Measurements from ENCODE around the gene APPL2. TPM values are rescaled to one million over a fixed set of nuclear protein-coding genes. Genes with fewer than 3 reads are reported as not detected.

The APPL2 gene
- total RNA-seq, 1 donor from 2014 or later, result 21.6 TPM

DNA sequence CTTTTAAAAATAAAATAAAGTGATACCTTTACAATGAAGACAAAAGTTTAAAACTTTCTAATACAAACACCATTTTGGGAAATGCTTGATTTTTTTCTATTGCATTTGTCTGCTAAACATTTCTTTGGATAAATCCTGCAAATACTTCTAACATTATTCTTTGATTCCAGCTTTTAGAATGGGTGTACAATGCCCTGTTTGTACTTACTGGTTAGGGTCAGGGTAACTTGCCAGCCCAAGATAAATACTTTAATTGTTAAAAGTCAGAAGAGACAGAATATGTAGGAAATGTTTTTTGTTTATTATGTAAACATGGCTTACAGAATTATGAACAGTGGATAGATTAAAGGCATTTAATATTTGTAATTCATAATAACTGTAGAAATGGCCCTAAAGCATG is 68.0 kb downstream of the APPL2 start:
- ATAC-seq (ENCODE audit: poor library complexity), result no peak
- intact Hi-C loops (cut with DNase I), result no loop called here
- DNase-seq, result no peak

DNA sequence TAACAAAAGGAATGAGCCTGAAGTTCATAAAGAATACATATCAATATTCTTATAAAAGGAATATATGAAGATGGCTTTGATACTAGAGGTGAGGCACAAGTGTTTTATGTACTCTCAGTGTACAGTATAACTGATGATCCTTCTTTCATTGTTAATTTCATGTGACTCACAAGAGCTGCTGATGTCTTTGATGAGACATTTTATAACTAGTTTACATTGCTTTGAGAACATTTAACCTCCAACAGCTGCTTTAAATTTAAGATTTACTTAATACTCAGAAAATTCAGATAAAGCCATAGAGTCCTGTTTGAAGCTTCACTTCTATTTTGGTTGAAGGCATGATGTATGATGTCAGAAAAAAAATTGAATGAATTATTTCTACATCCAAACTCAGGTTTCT is 68.6 kb downstream of the APPL2 start:
- ATAC-seq (ENCODE audit: poor library complexity), result no peak
- intact Hi-C loops (cut with DNase I), result no loop called here

DNA sequence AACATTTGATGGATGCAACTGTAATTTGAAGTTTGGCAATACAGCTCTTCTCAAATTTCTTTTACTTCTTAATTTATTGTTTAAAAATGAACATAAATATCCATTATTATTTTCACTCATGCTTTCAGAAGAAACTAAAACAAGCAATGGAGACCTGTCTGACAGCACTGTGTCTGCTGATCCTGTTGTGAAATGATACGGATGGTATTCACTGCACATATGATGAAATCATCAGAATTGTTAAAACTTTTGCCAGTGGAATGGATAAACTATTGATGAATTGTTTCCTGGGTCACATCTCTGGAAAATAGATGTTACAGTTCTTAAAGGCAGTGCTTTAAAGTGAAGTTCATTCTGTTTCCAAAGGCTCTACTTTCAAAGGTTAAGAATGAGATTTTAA is 69.2 kb downstream of the APPL2 start:
- ATAC-seq (ENCODE audit: poor library complexity), result no peak
- no peak for DNase-seq
- intact Hi-C loops (cut with DNase I), result no loop called here

More for the DNA sequence above, 68.6 kb downstream of the APPL2 start:
- no peak for DNase-seq

DNA sequence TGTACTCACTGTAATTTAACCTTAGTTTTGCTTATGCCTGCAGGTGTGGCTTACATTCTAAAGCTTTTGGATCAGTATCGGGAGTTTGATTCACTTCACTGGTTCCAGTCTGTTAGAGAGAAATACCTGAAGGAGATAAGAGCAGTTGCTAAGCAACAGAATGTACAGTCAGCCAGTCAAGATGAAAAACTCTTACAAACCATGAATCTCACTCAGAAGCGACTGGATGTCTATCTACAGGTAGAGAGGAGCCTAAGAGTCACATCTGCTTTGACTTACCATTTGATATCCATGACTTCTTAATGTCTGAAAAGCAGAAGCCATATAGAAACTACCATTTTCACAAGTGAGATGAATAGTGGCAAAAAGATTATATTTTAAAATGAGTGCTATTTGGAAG is 71.9 kb downstream of the APPL2 start:
- intact Hi-C loops (cut with DNase I), result no loop called here
- ATAC-seq (ENCODE audit: poor library complexity) (no peak), DNase-seq (no peak)

DNA sequence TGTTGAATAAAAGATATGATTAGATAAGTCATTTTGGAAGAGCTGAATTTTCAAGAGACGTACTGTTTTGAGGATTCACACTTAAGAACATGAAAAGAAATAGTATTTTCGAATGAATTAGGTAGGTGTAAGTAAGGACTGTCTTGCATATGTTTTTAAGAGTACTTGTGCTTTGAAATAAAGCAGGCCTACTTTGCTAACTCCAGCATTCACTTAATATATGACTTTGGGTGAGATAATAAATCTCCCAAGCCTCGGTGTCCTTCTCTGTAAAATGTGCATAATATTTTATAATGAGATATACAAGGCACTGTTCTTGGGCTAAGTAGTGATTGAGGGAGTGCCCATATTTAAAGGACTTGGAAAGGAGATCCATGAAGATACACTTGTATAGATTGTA is 73.8 kb downstream of the APPL2 start:
- DNase-seq, result no peak
- intact Hi-C loops (cut with DNase I), result no loop called here
- ATAC-seq (ENCODE audit: poor library complexity), result no peak

DNA sequence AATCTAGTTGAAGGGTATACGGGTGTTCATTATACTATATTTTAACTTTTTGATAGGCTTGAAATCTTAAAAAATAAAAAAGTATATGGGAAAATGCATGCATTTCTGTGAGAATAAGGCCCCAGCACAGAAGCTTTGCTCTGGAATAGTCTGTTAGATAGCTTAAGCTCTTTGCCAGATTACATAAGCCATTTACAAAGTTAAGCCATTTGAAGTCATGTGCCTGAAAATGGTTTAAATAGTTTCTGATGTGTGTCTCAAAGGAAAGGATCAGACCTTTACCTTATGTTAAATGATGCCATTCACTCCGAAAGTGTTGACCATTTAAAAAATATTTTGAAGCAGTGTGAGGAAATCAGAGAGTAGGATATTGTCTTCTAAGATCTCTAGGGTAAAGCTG is 77.1 kb downstream of the APPL2 start:
- DNase-seq (no peak), ATAC-seq (ENCODE audit: poor library complexity) (no peak)
- intact Hi-C loops (cut with DNase I), result no loop called here

DNA sequence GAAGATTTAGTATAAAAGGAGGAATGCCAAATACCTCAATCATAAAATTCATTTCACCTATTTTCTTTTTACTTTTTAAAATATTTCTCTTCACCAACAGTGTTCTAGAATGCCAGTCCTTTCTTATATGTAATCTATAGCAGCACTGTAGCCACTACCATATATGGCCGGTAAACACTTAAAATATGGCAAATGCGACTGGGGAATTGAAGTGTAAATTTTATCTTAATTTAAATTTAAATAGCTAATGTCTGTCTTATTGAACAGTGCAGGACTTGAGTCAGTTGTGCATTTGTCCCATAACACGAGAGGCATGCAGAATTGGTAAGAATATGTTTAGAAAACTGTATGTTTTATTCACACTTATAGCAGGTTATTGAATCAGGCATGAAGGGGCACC is 78.4 kb downstream of the APPL2 start:
- intact Hi-C loops (cut with DNase I), result no loop called here
- no peak for ATAC-seq (ENCODE audit: poor library complexity)
- DNase-seq, result no peak

DNA sequence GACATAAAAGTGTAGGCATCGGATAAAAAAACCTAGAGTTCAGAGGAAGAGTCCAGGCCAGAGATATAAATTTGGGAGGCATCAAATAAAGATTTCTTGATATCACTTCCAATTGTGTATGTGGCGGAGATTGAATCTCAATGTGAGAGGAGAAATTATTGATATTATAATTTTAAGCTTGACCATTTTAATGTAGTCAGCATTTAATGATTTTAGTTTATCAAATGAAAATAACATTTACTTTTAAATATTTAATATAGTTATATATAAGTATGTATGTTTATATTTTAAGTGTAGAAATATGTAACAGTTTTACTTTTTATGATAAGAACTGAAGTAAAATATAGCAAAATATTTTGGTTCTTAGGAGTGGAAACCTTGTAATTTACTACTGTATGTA is 79.7 kb downstream of the APPL2 start:
- intact Hi-C loops (cut with DNase I), result no loop called here
- ATAC-seq (ENCODE audit: poor library complexity), result no peak
- no peak for DNase-seq

DNA sequence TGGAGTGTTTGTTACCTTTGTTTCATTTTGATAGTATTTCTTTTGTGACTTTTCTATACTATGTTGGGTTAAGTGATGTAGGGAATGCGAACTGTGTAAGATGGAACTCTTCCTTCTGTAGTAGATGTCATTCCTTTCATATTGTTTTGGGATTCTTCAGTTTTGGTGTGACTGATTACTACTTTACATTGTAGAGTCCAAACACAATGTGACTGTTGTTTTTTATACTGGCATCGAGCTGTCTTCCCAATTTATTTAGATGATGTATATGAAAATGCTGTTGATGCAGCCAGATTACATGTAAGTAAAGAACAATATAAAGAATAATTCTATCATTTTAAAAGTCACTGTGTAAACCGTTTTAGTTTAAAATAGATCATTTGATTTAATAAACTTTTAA is 93.7 kb downstream of the APPL2 start:
- ATAC-seq (ENCODE audit: poor library complexity) (no peak), DNase-seq (no peak)
- intact Hi-C loops (cut with DNase I), result no loop called here

DNA sequence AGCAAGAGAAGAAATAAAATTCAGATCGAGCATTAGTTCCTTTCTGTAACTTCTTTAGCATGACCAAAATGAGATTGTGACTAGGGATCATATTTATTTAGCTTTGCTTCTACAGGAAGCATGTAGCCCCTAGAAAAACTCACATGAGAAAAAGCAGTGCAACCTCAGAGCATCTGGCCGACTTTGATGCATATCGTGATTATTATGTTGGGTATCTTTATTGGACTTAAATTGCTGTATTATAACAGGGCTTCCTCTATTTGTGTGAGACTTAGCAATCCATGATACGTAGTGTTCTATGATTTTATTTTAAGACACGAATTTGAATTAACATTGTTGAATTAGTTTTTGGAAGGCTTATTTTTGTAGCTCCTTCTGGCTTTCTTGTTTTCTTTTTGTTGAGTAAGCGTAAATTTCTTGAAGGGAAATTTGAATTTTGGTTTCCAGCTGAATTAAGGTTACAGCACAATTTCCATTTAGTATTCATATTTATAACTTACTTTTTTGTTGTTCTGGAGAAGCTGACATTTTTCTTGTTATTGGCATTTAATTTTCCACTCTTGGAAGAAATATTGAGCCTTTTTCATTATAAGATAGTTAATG is 94.6 kb downstream of the APPL2 start:
- intact Hi-C loops (cut with DNase I), result no loop called here

DNA sequence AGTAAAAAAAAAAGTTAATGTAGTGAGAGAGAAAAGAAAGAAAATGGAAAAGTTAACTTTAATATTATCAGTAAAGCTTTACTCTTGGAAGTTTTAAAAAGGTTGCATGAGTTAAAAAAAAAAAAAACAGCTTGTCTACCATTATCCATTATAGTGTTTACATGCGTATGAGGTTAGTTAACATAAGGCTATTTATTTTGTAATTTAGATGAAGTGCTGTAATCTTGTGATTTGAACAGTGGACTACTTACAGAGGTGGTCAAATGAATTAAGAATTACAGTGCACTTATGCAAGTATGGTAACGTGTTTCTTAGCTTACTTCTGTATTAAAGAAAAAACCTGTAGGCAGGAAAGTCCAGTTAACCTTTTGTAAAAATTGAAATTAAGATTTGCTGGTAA is 97.7 kb downstream of the APPL2 start:
- ATAC-seq (ENCODE audit: poor library complexity), result no peak
- intact Hi-C loops (cut with DNase I), result no loop called here

More for the DNA sequence above, 94.6 kb downstream of the APPL2 start:
- no peak for DNase-seq
- no peak for ATAC-seq (ENCODE audit: poor library complexity)

More for the DNA sequence above, 97.7 kb downstream of the APPL2 start:
- no peak for DNase-seq

Other genes starting within 250 kb of the APPL2 start
- 9.2 TPM for gene NOPCHAP1, start 249.9 kb downstream of the APPL2 start, total RNA-seq
- gene ALDH1L2, start 151.7 kb downstream of the APPL2 start, total RNA-seq, result 1.3 TPM
- gene WASHC4, start 128.4 kb downstream of the APPL2 start, total RNA-seq, result 23.7 TPM
- gene C12orf75, start 94.5 kb upstream of the APPL2 start, total RNA-seq, result 0.97 TPM